Astrocyte of the cerebellum (primary cell): ENCODE measurements around the gene SGIP1.

ENCODE experiments used
- DNase-seq: peaks from one replicate; pipeline ENCODE4 v3.0.0-alpha.2; 2011; ENCODE audit warnings: low read depth
- H3K4me3 ChIP-seq: 2 replicates; pipeline ENCODE4 v1.5.1; 2011; ENCODE audit warnings: mild to moderate bottlenecking, low read depth, low read length, moderate library complexity
- in situ Hi-C: cut with HindIII; loops from 2 replicates; pipeline ENCODE4 v1.10.0; 2017; ENCODE audit warnings: low sequenced_read_pairs
- TF ChIP-seq, protein P1 (sequence below): IDR thresholded peaks from 2 replicates; pipeline ENCODE4 v1.5.1; 2012; ENCODE audit warnings: low read length, low read depth, moderate library complexity, mild to moderate bottlenecking; ENCODE audit errors: missing control alignments

The SGIP1 gene

DNA sequence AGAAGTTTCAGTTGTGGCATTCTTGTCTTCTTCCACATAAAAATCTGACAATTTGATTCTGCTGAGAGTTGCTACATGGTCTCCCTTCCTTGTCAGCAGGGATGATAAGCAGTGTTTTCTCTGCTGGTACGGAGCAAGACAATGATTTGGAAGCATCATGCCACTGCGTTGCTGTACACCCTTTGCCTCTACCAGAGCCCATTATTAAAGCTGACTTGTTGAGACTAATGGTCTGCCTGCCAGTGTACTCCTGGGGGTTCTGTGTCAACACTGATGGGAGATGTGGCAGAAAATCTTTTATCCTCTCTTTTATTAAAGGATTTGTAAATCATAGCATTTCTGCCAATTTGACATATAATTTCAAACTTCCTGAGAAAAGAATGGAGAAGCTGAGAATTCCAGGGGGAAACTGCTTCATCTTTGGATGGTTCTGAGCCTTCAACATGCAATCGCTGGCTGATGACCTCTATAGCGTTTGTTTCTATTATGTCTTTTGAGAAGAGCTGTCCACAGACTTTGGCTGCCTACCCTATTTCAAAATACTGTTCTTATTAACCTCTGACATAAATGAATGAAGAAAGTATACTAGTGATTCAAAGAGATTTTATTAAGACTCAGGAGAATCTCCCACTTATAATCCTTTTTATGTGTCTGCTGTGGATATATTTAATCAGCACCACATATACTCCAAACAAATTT lies 170.4 kb downstream of the SGIP1 start:
- no peak for DNase-seq
- no peak overlapping the region for H3K4me3 ChIP-seq
- in situ Hi-C loops, result no loop called here
- TF ChIP-seq, protein P1, sequence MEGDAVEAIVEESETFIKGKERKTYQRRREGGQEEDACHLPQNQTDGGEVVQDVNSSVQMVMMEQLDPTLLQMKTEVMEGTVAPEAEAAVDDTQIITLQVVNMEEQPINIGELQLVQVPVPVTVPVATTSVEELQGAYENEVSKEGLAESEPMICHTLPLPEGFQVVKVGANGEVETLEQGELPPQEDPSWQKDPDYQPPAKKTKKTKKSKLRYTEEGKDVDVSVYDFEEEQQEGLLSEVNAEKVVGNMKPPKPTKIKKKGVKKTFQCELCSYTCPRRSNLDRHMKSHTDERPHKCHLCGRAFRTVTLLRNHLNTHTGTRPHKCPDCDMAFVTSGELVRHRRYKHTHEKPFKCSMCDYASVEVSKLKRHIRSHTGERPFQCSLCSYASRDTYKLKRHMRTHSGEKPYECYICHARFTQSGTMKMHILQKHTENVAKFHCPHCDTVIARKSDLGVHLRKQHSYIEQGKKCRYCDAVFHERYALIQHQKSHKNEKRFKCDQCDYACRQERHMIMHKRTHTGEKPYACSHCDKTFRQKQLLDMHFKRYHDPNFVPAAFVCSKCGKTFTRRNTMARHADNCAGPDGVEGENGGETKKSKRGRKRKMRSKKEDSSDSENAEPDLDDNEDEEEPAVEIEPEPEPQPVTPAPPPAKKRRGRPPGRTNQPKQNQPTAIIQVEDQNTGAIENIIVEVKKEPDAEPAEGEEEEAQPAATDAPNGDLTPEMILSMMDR, result no peak

DNA sequence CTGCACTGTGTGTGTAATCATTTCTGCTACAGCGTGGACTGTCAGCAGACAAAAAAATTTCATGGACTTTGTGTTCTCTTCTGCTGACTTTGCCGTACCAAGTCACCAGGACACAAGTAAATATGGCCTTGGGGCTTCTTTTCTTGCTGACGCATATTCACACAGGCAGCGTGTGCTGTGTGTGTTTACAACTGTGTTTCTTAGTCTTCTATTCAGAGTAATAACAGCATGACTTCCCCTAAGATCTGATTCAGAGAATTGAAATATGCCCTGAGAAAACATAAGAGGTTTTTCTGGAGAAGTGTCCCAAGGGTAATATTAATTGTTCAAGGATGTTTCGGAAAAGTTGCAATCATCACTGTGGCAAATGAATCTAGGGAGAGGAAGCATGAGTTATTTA lies 171.2 kb downstream of the SGIP1 start:
- TF ChIP-seq, protein P1, result no peak
- DNase-seq, result peak; percentile 18
- H3K4me3 ChIP-seq, result no peak overlapping the region
- in situ Hi-C loops, result no loop called here

DNA sequence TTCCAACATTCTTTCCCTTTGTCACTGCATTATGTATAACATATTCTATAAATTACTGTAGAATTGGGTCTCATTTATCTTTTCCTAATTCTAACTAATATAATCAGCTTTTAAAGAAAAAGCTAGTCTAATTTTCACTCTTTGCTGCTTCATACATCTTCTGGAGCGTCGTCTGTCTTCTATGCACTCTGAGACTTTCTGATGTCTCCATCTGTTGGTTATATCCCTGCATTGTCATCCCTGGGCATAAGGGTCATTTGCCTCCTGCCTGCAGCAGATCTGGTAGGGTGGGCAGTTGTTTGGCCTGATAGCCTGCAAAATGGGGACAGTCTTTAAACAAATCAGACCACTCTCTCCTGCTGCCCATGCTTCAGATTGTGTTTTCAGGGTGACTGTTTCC lies 177.5 kb downstream of the SGIP1 start:
- H3K4me3 ChIP-seq, result no peak overlapping the region
- TF ChIP-seq, protein P1, result peak; percentile 29

DNA sequence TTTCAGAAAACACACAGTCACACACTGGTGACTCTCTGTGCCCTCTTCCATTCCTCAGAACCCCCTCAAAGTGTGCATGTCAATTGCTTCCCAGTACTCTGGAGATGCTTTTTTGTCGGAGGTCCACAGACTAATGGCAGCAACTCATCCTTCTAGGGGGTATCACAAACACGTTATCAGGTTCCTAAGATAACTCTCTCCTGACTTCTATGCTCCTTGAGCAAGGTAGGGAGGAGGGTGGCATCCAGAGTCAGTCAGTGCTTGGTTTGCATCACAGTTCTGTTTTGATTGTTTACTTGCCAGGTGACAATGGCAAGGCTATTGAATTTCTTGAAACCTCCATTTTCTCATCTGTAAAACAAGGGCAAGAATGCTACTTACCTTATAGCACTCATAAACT lies 178.9 kb downstream of the SGIP1 start:
- TF ChIP-seq, protein P1, result no peak
- no peak for DNase-seq
- in situ Hi-C loops, result no loop called here
- H3K4me3 ChIP-seq, result no peak overlapping the region

More for the DNA sequence above, 177.5 kb downstream of the SGIP1 start:
- in situ Hi-C loops, result no loop called here
- DNase-seq, result no peak

DNA sequence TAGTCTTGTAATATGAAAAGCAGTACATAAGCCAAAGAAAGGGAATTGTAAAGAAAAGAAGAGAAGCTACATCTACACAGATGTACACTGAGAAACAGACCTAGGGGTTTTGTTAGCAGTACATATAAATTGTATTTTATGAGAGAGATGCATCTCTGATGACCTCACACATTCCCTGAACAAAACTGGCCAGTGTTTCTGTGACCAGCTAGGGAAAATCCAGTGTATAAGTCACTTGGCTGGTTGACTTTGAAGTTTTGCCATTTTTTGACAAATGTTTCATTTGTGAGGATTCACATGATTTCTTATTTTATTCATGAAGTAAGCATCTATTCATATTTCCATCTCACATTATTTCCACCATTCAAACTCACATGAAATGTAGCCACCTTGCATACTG lies 190.0 kb downstream of the SGIP1 start:
- no peak for DNase-seq
- TF ChIP-seq, protein P1, result no peak
- in situ Hi-C loops, result no loop called here
- no peak overlapping the region for H3K4me3 ChIP-seq

DNA sequence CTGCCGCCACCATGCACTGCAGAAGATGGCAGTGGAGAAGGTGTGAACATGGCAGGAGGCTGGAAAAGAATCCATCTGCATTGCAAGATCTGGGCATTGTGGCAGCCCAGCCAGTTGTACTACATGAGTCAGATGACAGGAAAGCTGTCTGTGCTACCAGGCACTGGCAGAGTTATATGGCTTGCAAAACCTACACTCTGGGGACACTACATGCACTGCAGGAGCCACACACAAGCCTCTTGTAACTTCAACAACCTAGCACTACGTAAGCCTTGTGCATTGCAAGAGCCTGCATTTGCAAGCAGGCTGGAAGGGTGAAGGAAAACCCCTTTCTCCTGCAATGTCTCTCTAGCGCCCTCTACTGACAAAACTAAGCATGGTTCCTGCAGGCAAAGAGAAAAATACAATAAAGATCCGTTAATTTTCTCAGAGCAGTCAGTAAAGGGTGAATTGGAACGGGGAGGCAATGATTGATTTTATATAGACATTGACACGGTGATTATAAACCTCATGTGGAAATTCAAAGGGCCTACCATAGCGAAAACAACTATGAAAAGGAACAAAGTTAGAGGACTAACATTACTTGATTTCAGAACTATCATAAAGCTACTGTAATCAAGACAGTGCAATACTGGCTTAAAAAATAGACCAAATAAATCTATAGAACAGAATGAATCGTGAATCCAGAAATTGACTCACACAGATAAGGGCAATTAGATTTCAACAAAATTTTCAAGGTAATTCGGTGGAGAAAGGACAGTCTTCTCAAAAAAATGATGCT lies 192.1 kb downstream of the SGIP1 start:
- TF ChIP-seq, protein P1, result peak; percentile 99
- in situ Hi-C loops, result no loop called here
- no peak overlapping the region for H3K4me3 ChIP-seq
- peak; percentile 46 for DNase-seq
